ENCODE results near the gene NBAS. TPM values are rescaled to one million over a fixed set of nuclear protein-coding genes. Genes with fewer than 3 reads are reported as not detected.

The NBAS gene
- total RNA-seq, 1 experiment from 2014 or later, result 32.5 TPM

GRCh38 chr2:15348636-15349035, 212.5 kb downstream of the NBAS start:
- Histone ChIP-seq H4K91ac (ENCODE audit: insufficient read length, low read depth, low read length) (no peak overlapping the region), H4K20me1 (ENCODE audit: control insufficient read depth, insufficient read depth, insufficient read length) (no peaks in the 10 kb centered on the region), H3K9me3 (ENCODE audit: control insufficient read depth, low read depth, low read length) (no peaks in the 10 kb centered on the region), H2BK5ac (ENCODE audit: insufficient read length, low read length) (no peak overlapping the region), H3K79me1 (ENCODE audit: insufficient read depth, low read depth, low read length, poor library complexity, severe bottlenecking) (no peaks in the 10 kb centered on the region), H4K8ac (replicated peaks; ENCODE audit: insufficient read length, low read depth, low read length) (no peak overlapping the region), H3K18ac (ENCODE audit: insufficient read length, low read depth, low read length) (no peak overlapping the region), H3K4me2 (ENCODE audit: insufficient read depth, insufficient read length, low read length) (no peak overlapping the region), H2AFZ (ENCODE audit: low read length) (no peak overlapping the region), H2BK12ac (ENCODE audit: insufficient read length, low read depth, low read length) (no peak overlapping the region), H3K9ac (ENCODE audit: extremely low read depth, insufficient read length, low read length) (no peak overlapping the region), H3K27ac (ENCODE audit: insufficient read length, low read depth, low read length) (no peak overlapping the region), H3K56ac (ENCODE audit: insufficient read length, low read depth, low read length) (no peak overlapping the region), H2AK5ac (ENCODE audit: insufficient read length, low read length) (no peak overlapping the region), H3K23ac (ENCODE audit: insufficient read length, low read depth, low read length) (no peak overlapping the region), H3K27me3 (ENCODE audit: insufficient read depth, low read length) (no peaks in the 10 kb centered on the region), H2BK15ac (ENCODE audit: low read depth, low read length) (no peak overlapping the region), H3K79me2 (ENCODE audit: insufficient read depth, low read length) (no peaks in the 10 kb centered on the region), H3K23me2 (ENCODE audit: insufficient read length, low read depth, low read length, poor library complexity, severe bottlenecking) (no peaks in the 10 kb centered on the region), H2BK120ac (ENCODE audit: low read depth, low read length, poor library complexity, severe bottlenecking) (no peak overlapping the region), H3T11ph (ENCODE audit: low read length) (no peak overlapping the region), H2BK20ac (ENCODE audit: low read depth, low read length, poor library complexity, severe bottlenecking) (no peak overlapping the region), H3K4ac (ENCODE audit: low read depth, low read length) (no peak overlapping the region), H3K14ac (ENCODE audit: insufficient read depth, low read length) (no peak overlapping the region), H4K5ac (ENCODE audit: insufficient read length, low read depth, low read length) (no peak overlapping the region), H3K4me1 (ENCODE audit: insufficient read depth, low read length) (no peaks in the 10 kb centered on the region)
- no peak overlapping the region for H3K4me3 Mint-ChIP-seq
- H3K27ac Mint-ChIP-seq, result no peak overlapping the region
- no CpG with 5 or more reads among the region's 5 CpGs for WGBS (ENCODE audit: extremely low coverage, insufficient read length, low lambda C conversion rate)
- DNase-seq, result no peak
- no peaks in the 10 kb centered on the region for H3K4me1 Mint-ChIP-seq
- H3K27me3 Mint-ChIP-seq (ENCODE audit: low read depth), result no peaks in the 10 kb centered on the region
- no peak for TF ChIP-seq CTCF (conservative IDR thresholded peaks at IDR 0.05)
- H3K9me3 Mint-ChIP-seq, result peaks cover 0 to 9% of the 10 kb centered on the region in 2 experiments; a peak in 3 of 5 replicates
- peaks cover 17 to 21% (median 19%) of the 10 kb centered on the region in 3 experiments for H3K36me3 Mint-ChIP-seq (ENCODE audit: insufficient read depth in 1 of 3, low read depth in 3 of 3)
